ENCODE results near the gene IQCH. TPM values are rescaled to one million over a fixed set of nuclear protein-coding genes. Genes with fewer than 3 reads are reported as not detected.

IQCH gene
- total RNA-seq, 1 donor from 2014 or later, result 4.5 TPM

- TF ChIP-seq CTCF (IDR thresholded peaks at IDR 0.05; ENCODE audit: partially characterized antibody, unreplicated experiment), result no peak
- Mint-ChIP-seq H3K9me3 (ENCODE audit: unreplicated experiment) (no peaks in the 10 kb centered on the region), H3K27me3 (ENCODE audit: unreplicated experiment) (no peaks in the 10 kb centered on the region), H3K36me3 (ENCODE audit: unreplicated experiment) (no peaks in the 10 kb centered on the region), H3K27ac (ENCODE audit: unreplicated experiment) (no peak overlapping the region), H3K4me3 (ENCODE audit: unreplicated experiment) (no peak overlapping the region), H3K4me1 (ENCODE audit: low read depth, unreplicated experiment) (no peaks in the 10 kb centered on the region)
- DNase-seq, result no peak
These were observed 257.6 kb downstream of the IQCH start for GRCh38 chr15:67512140-67512539.

- H3K36me3 Mint-ChIP-seq (ENCODE audit: unreplicated experiment), result no peaks in the 10 kb centered on the region
- TF ChIP-seq CTCF (IDR thresholded peaks at IDR 0.05; ENCODE audit: partially characterized antibody, unreplicated experiment), result no peak
- DNase-seq, result no peak
- H3K27me3 Mint-ChIP-seq (ENCODE audit: unreplicated experiment), result peaks cover 2% of the 10 kb centered on the region
- H3K4me1 Mint-ChIP-seq (ENCODE audit: low read depth, unreplicated experiment), result no peaks in the 10 kb centered on the region
- H3K4me3 Mint-ChIP-seq (ENCODE audit: unreplicated experiment), result no peak overlapping the region
- H3K27ac Mint-ChIP-seq (ENCODE audit: unreplicated experiment), result no peak overlapping the region
- no peaks in the 10 kb centered on the region for H3K9me3 Mint-ChIP-seq (ENCODE audit: unreplicated experiment)
These were observed 258.5 kb downstream of the IQCH start for GRCh38 chr15:67512933-67513714.

- no peaks in the 10 kb centered on the region for H3K36me3 Mint-ChIP-seq (ENCODE audit: unreplicated experiment)
- H3K27me3 Mint-ChIP-seq (ENCODE audit: unreplicated experiment), result peaks cover 2% of the 10 kb centered on the region
These were observed 260.5 kb downstream of the IQCH start for GRCh38 chr15:67515090-67515489.

GRCh38 chr15:67515557-67515956 is 261.0 kb downstream of the IQCH start:
- Mint-ChIP-seq H3K9me3 (ENCODE audit: unreplicated experiment) (no peaks in the 10 kb centered on the region), H3K4me1 (ENCODE audit: low read depth, unreplicated experiment) (no peaks in the 10 kb centered on the region), H3K36me3 (ENCODE audit: unreplicated experiment) (no peaks in the 10 kb centered on the region), H3K27me3 (ENCODE audit: unreplicated experiment) (peaks cover 2% of the 10 kb centered on the region), H3K4me3 (ENCODE audit: unreplicated experiment) (no peak overlapping the region), H3K27ac (ENCODE audit: unreplicated experiment) (no peak overlapping the region)
- no peak for TF ChIP-seq CTCF (IDR thresholded peaks at IDR 0.05; ENCODE audit: partially characterized antibody, unreplicated experiment)
- no peak for DNase-seq

More at GRCh38 chr15:67515090-67515489, 260.5 kb downstream of the IQCH start:
- TF ChIP-seq CTCF (IDR thresholded peaks at IDR 0.05; ENCODE audit: partially characterized antibody, unreplicated experiment), result no peak
- Mint-ChIP-seq H3K9me3 (ENCODE audit: unreplicated experiment) (no peaks in the 10 kb centered on the region), H3K4me1 (ENCODE audit: low read depth, unreplicated experiment) (no peaks in the 10 kb centered on the region), H3K27ac (ENCODE audit: unreplicated experiment) (no peak overlapping the region), H3K4me3 (ENCODE audit: unreplicated experiment) (no peak overlapping the region)
- no peak for DNase-seq

- DNase-seq, result no peak
- H3K36me3 Mint-ChIP-seq (ENCODE audit: unreplicated experiment), result no peaks in the 10 kb centered on the region
- H3K4me1 Mint-ChIP-seq (ENCODE audit: low read depth, unreplicated experiment), result peaks cover 14% of the 10 kb centered on the region
- H3K27ac Mint-ChIP-seq (ENCODE audit: unreplicated experiment), result peak overlapping the region; percentile 52
- H3K4me3 Mint-ChIP-seq (ENCODE audit: unreplicated experiment), result peak overlapping the region; percentile 84
- H3K27me3 Mint-ChIP-seq (ENCODE audit: unreplicated experiment), result peaks cover 2% of the 10 kb centered on the region
- no peak for TF ChIP-seq CTCF (IDR thresholded peaks at IDR 0.05; ENCODE audit: partially characterized antibody, unreplicated experiment)
- peaks cover 2% of the 10 kb centered on the region for H3K9me3 Mint-ChIP-seq (ENCODE audit: unreplicated experiment)
These were observed 265.9 kb downstream of the IQCH start for GRCh38 chr15:67520321-67521028.
